Mammary epithelial cell (primary cell): ENCODE results near the gene SPTB.

Source experiments
- EZH2 ChIP-seq: IDR thresholded peaks from 2 replicates; pipeline ENCODE4 v1.6.1; 2012; ENCODE audit warnings: low read length, inconsistent platforms, borderline replicate concordance
- TF ChIP-seq, protein P1 (sequence below), 2 donors: IDR thresholded peaks in 1 of 2; conservative IDR thresholded peaks in 1 of 2; 2 replicates each; pipeline ENCODE4 v1.5.1; 2011 to 2012; ENCODE audit warnings: inconsistent platforms in 2 of 2, low read length in 2 of 2, mild to moderate bottlenecking in 2 of 2, control low read depth in 1 of 2, low read depth in 1 of 2; ENCODE audit not compliant: insufficient read depth in 1 of 2; ENCODE audit errors: extremely low read depth in 1 of 2

- TF ChIP-seq, protein P1, sequence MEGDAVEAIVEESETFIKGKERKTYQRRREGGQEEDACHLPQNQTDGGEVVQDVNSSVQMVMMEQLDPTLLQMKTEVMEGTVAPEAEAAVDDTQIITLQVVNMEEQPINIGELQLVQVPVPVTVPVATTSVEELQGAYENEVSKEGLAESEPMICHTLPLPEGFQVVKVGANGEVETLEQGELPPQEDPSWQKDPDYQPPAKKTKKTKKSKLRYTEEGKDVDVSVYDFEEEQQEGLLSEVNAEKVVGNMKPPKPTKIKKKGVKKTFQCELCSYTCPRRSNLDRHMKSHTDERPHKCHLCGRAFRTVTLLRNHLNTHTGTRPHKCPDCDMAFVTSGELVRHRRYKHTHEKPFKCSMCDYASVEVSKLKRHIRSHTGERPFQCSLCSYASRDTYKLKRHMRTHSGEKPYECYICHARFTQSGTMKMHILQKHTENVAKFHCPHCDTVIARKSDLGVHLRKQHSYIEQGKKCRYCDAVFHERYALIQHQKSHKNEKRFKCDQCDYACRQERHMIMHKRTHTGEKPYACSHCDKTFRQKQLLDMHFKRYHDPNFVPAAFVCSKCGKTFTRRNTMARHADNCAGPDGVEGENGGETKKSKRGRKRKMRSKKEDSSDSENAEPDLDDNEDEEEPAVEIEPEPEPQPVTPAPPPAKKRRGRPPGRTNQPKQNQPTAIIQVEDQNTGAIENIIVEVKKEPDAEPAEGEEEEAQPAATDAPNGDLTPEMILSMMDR (conservative IDR thresholded peaks at IDR 0.05 in 1 of 2, IDR thresholded peaks at IDR 0.05 in 1 of 2; ENCODE audit: extremely low read depth in 1 of 2, insufficient read depth in 1 of 2, low read depth in 1 of 2, low read length in 2 of 2): no peak
- TF ChIP-seq EZH2: no peak
Observed at GRCh38 chr14:64758691-64759554, 120.8 kb downstream of the SPTB start.
